K562 (cell line): ENCODE results near the gene RPS2. TPM values are rescaled to one million over a fixed set of nuclear protein-coding genes. Genes with fewer than 3 reads are reported as not detected.

ENCODE experiments used
- ATF1 ChIP-seq, 2 experiments: fragments of 450-650 bp in 1 of 2; IDR thresholded peaks; 2 replicates each; pipeline ENCODE4 v1.6.1; 2016; ENCODE audit warnings: missing compliant biosample characterization in 1 of 2, missing genetic modification characterization in 1 of 2
- ATF6 ChIP-seq: sonication (generic); formaldehyde crosslinking; IDR thresholded peaks from 2 replicates; pipeline ENCODE4 v1.4.0; 2020; ENCODE audit warnings: mild to moderate bottlenecking, missing genetic modification reagents
- CHD4 ChIP-seq: fragments of 200-600 bp; sonication (generic); IDR thresholded peaks from 3 replicates; pipeline ENCODE4 v1.6.1; 2012; ENCODE audit warnings: low read depth, mild to moderate bottlenecking, mixed read lengths, low read length, inconsistent platforms; ENCODE audit not compliant: insufficient read depth, insufficient replicate concordance, poor library complexity, severe bottlenecking
- EGR1 ChIP-seq: fragments of 450-650 bp; conservative IDR thresholded peaks from 2 replicates; pipeline ENCODE4 v1.6.1; 2017; ENCODE audit warnings: mild to moderate bottlenecking
- HES1 ChIP-seq: fragments of 450-650 bp; IDR thresholded peaks from 2 replicates; pipeline ENCODE4 v1.6.1; 2016; ENCODE audit warnings: low read depth, mild to moderate bottlenecking, moderate library complexity
- MTF1 ChIP-seq: fragments of 250-450 bp; sonication (Bioruptor Pico); IDR thresholded peaks from 2 replicates; pipeline ENCODE4 v1.9.0; 2021; ENCODE audit warnings: moderate library complexity, mild to moderate bottlenecking, inconsistent platforms, borderline replicate concordance
- NFYB ChIP-seq: IDR thresholded peaks from 2 replicates; pipeline ENCODE4 v1.6.1; 2011; ENCODE audit warnings: mild to moderate bottlenecking, moderate library complexity; ENCODE audit not compliant: insufficient read length; ENCODE audit errors: extremely low read depth
- PTBP1 ChIP-seq: fragments of 200-400 bp; formaldehyde crosslinking; IDR thresholded peaks from 2 replicates; pipeline ENCODE4 v1.6.1; 2017; ENCODE audit warnings: low read depth, low read length
- RUNX1 ChIP-seq: sonication (generic); IDR thresholded peaks from 2 replicates; pipeline ENCODE4 v1.6.1; 2016; ENCODE audit warnings: antibody characterized with exemption, low read depth
- SAFB2 ChIP-seq: fragments of 200-400 bp; formaldehyde crosslinking; IDR thresholded peaks from 2 replicates; pipeline ENCODE4 v1.6.1; 2018; ENCODE audit warnings: borderline replicate concordance, low read length, low read depth, moderate library complexity; ENCODE audit not compliant: severe bottlenecking
- SIN3A ChIP-seq, 2 experiments: fragments of 150-350 bp in 1 of 2; IDR thresholded peaks; 2 replicates each; pipeline ENCODE4 v1.6.1; 2011 to 2016; ENCODE audit warnings: borderline replicate concordance in 2 of 2, low read depth in 2 of 2, low read length in 2 of 2, mild to moderate bottlenecking in 2 of 2, moderate library complexity in 2 of 2; ENCODE audit not compliant: control insufficient read depth in 1 of 2
- SMARCC2 ChIP-seq: fragments of 450-650 bp; IDR thresholded peaks from 2 replicates; pipeline ENCODE4 v1.6.1; 2017; ENCODE audit warnings: antibody characterized with exemption, moderate library complexity, mild to moderate bottlenecking, low read depth
- SUPT5H ChIP-seq: fragments of 450-650 bp; IDR thresholded peaks from 2 replicates; pipeline ENCODE4 v1.6.1; 2016
- TCF7 ChIP-seq: sonication (generic); IDR thresholded peaks from 2 replicates; pipeline ENCODE4 v1.6.1; 2016; ENCODE audit warnings: antibody characterized with exemption, borderline replicate concordance
- TOE1 ChIP-seq, 2 experiments: fragments of 450-650 bp in 1 of 2; sonication (generic) in 1 of 2; formaldehyde crosslinking in 1 of 2; IDR thresholded peaks; 2 replicates each; pipeline versions ENCODE4 v1.7.1 to v1.8.0; 2016 to 2022; ENCODE audit warnings: borderline replicate concordance in 2 of 2, mild to moderate bottlenecking in 2 of 2, antibody characterized with exemption in 1 of 2, inconsistent platforms in 1 of 2, low read depth in 1 of 2, missing genetic modification reagents in 1 of 2, moderate library complexity in 1 of 2
- WHSC1 ChIP-seq: IDR thresholded peaks from one replicate; pipeline ENCODE4 v1.6.1; 2012; ENCODE audit warnings: low read length, control low read depth, inconsistent platforms
- ZBTB17 ChIP-seq: fragments of 450-650 bp; formaldehyde crosslinking; IDR thresholded peaks from 2 replicates; pipeline ENCODE4 v1.4.0; 2020; ENCODE audit warnings: mild to moderate bottlenecking
- ZBTB9 ChIP-seq: fragments of 450-650 bp; formaldehyde crosslinking; IDR thresholded peaks from 2 replicates; pipeline ENCODE4 v1.4.0; 2020; ENCODE audit warnings: mild to moderate bottlenecking, moderate library complexity
- ZC3H11A ChIP-seq: IDR thresholded peaks from 2 replicates; pipeline ENCODE4 v1.6.1; 2012; ENCODE audit warnings: low read depth, low read length, improper control_type of control experiment
- ZNF12 ChIP-seq: sonication (generic); formaldehyde crosslinking; IDR thresholded peaks from 2 replicates; pipeline ENCODE4 v1.4.0; 2020; ENCODE audit warnings: mild to moderate bottlenecking, missing genetic modification reagents
- ZNF512 ChIP-seq: IDR thresholded peaks from 2 replicates; pipeline ENCODE4 v1.6.1; 2016; ENCODE audit warnings: missing genetic modification characterization, missing compliant biosample characterization
- ZNF644 ChIP-seq: fragments of 200-800 bp; sonication (Bioruptor generic); IDR thresholded peaks from 2 replicates; pipeline ENCODE4 v1.6.1; 2016; ENCODE audit warnings: low read depth, missing genetic modification characterization, missing compliant biosample characterization
- polyA plus RNA-seq, 8 experiments: library from polyadenylated mRNA; depleted of rRNA in 4 of 8; stranded (reverse) in 5 of 8; unstranded in 3 of 8; fragments of >200 nt; fragmentation: Nextera tagmentation in 2 of 8; fragmentation: Illumina TruSeq in 1 of 8; extraction: Ambion mirVana in 2 of 8; extraction: Trizol in 1 of 8; gene quantifications; 2 replicates each; pipeline versions ENCODE4 v1.2.1 to v1.2.3, GENCODE V29; 2011 to 2014; ENCODE audit warnings: inconsistent platforms in 1 of 8, missing spikeins in 1 of 8
- total RNA-seq, 7 experiments: library from RNA; depleted of rRNA in 6 of 7; stranded (reverse); fragments of >200 nt in 6 of 7; fragmentation: Illumina TruSeq in 2 of 7; extraction: Trizol in 2 of 7; gene quantifications; 2 replicates each; pipeline versions ENCODE4 v1.2.1 to v1.2.3, GENCODE V29; 2011 to 2021; ENCODE audit warnings: low replicate concordance in 1 of 7

RPS2 gene
- total and polyA plus RNA-seq, 9 of the 15 experiments (the other 6 are each of a cell fraction or from before 2014, with no cell fraction given): 834 to 4,794 (median 3,793) TPM

- no peak for TF ChIP-seq TCF7
- TF ChIP-seq SMARCC2: no peak
- TF ChIP-seq SUPT5H: no peak
- TF ChIP-seq ATF6 (CRISPR knock-in tag): peak; percentile 81; the same call in 1 of the 2 replicates
- no peak for TF ChIP-seq ZNF512 (tag)
- no peak for TF ChIP-seq TOE1 (IDR thresholded peaks at IDR 0.05; ENCODE audit: borderline replicate concordance)
- TF ChIP-seq TOE1 (CRISPR knock-in tag; IDR thresholded peaks at IDR 0.05; ENCODE audit: borderline replicate concordance, low read depth): no peak
- TF ChIP-seq EGR1: no peak; the same call in 1 of the 2 replicates
- no peak for TF ChIP-seq SAFB2
- no peak for TF ChIP-seq ZC3H11A
- no peak; the same call in 1 of the 2 replicates for TF ChIP-seq ZBTB17
- no peak for TF ChIP-seq PTBP1
- no peak for TF ChIP-seq WHSC1
- peak; percentile 80; the same call in 1 of the 2 replicates for TF ChIP-seq ZNF12 (CRISPR knock-in tag)
- TF ChIP-seq ZNF644 (tag): no peak
- TF ChIP-seq ZBTB9 (CRISPR knock-in tag): peak; percentile 47; the same call in 1 of the 2 replicates
- TF ChIP-seq SIN3A (IDR thresholded peaks at IDR 0.05; ENCODE audit: borderline replicate concordance in 2 of 2, control insufficient read depth in 1 of 2, low read depth in 2 of 2, low read length in 2 of 2): peak in 1 of 2 experiments; percentile 66; a peak in 1 of 4 replicates
- TF ChIP-seq ATF1 (CRISPR knock-in tag; IDR thresholded peaks at IDR 0.05): no peak
- TF ChIP-seq ATF1 (tag; IDR thresholded peaks at IDR 0.05): peak; percentile 61
- TF ChIP-seq MTF1 (CRISPR knock-in tag): no peak
- no peak for TF ChIP-seq NFYB
- TF ChIP-seq RUNX1: no peak
- no peak for TF ChIP-seq CHD4
- no peak for TF ChIP-seq HES1
These were observed 34.9 kb downstream of the RPS2 start (continued) for GRCh38 chr16:1929578-1930337.
